Measurements from ENCODE around the gene DHX58. TPM values are rescaled to one million over a fixed set of nuclear protein-coding genes. Genes with fewer than 3 reads are reported as not detected.
A peak's percentile ranks its signal among the peaks of the same experiment; 100 is the strongest.

Gene DHX58
- total RNA-seq, 1 experiment from 2014 or later = 2.1 TPM

GRCh38 chr17:42114118-42114517, 1.6 kb upstream of the DHX58 start:
- ChIA-PET CTCF (no interaction called here), POLR2A (ENCODE audit: low non-redundant PET) (no interaction called here)
- intact Hi-C loops (cut with micrococcal nuclease; ENCODE audit: unreplicated experiment) = no loop called here
- BruUV-seq (replicated peaks) = no TSS peak
- no peaks in the 10 kb centered on the region for H3K27me3 ChIP-seq (replicated peaks; ENCODE audit: insufficient read depth, low read depth, low read length, poor library complexity)
- H3K4me3 ChIP-seq (ENCODE audit: low read depth, low read length, poor library complexity, severe bottlenecking) = no peak overlapping the region
- TF ChIP-seq CTCF (conservative IDR thresholded peaks at IDR 0.05; ENCODE audit: low read depth, low read length) (no peak), EZH2 (IDR thresholded peaks at IDR 0.05; ENCODE audit: borderline replicate concordance, low read depth, low read length, poor library complexity, severe bottlenecking) (no peak)
- DNase-seq (ENCODE audit: low spot score) = no peak
- no peaks in the 10 kb centered on the region for H3K9me3 ChIP-seq (ENCODE audit: low read depth, low read length, poor library complexity, severe bottlenecking)
- H3K4me1 ChIP-seq (ENCODE audit: insufficient read depth, low read length, poor library complexity, severe bottlenecking) = no peaks in the 10 kb centered on the region
- H3K27ac ChIP-seq (ENCODE audit: low read depth, low read length, poor library complexity, severe bottlenecking) = no peak overlapping the region
- peaks cover 12% of the 10 kb centered on the region for H3K36me3 ChIP-seq (ENCODE audit: insufficient read depth, low read length, poor library complexity, severe bottlenecking)

- no peaks in the 10 kb centered on the region for H3K9me3 ChIP-seq (ENCODE audit: low read depth, low read length, poor library complexity, severe bottlenecking)
- CTCF ChIA-PET = no interaction called here
- TF ChIP-seq CTCF (conservative IDR thresholded peaks at IDR 0.05; ENCODE audit: low read depth, low read length) = no peak
- TF ChIP-seq EZH2 (IDR thresholded peaks at IDR 0.05; ENCODE audit: borderline replicate concordance, low read depth, low read length, poor library complexity, severe bottlenecking) = no peak
- no peaks in the 10 kb centered on the region for H3K27me3 ChIP-seq (replicated peaks; ENCODE audit: insufficient read depth, low read depth, low read length, poor library complexity)
- peaks cover 12% of the 10 kb centered on the region for H3K36me3 ChIP-seq (ENCODE audit: insufficient read depth, low read length, poor library complexity, severe bottlenecking)
- TSS peak; percentile 30 for BruUV-seq (replicated peaks)
- H3K27ac ChIP-seq (ENCODE audit: low read depth, low read length, poor library complexity, severe bottlenecking) = no peak overlapping the region
- no peak for DNase-seq (ENCODE audit: low spot score)
- H3K4me1 ChIP-seq (ENCODE audit: insufficient read depth, low read length, poor library complexity, severe bottlenecking) = no peaks in the 10 kb centered on the region
- POLR2A ChIA-PET (ENCODE audit: low non-redundant PET) = no interaction called here
- intact Hi-C loops (cut with micrococcal nuclease; ENCODE audit: unreplicated experiment) = no loop called here
- no peak overlapping the region for H3K4me3 ChIP-seq (ENCODE audit: low read depth, low read length, poor library complexity, severe bottlenecking)
These were observed 967 bp upstream of the DHX58 start for GRCh38 chr17:42113293-42114069.

GRCh38 chr17:42111871-42112551, 503 bp downstream of the DHX58 start:
- intact Hi-C loops (cut with micrococcal nuclease; ENCODE audit: unreplicated experiment) = no loop called here
- Histone ChIP-seq H3K9me3 (ENCODE audit: low read depth, low read length, poor library complexity, severe bottlenecking) (no peaks in the 10 kb centered on the region), H3K36me3 (ENCODE audit: insufficient read depth, low read length, poor library complexity, severe bottlenecking) (peaks cover 10% of the 10 kb centered on the region), H3K4me3 (ENCODE audit: low read depth, low read length, poor library complexity, severe bottlenecking) (peak overlapping the region; percentile 42), H3K27ac (ENCODE audit: low read depth, low read length, poor library complexity, severe bottlenecking) (no peak overlapping the region), H3K4me1 (ENCODE audit: insufficient read depth, low read length, poor library complexity, severe bottlenecking) (no peaks in the 10 kb centered on the region), H3K27me3 (replicated peaks; ENCODE audit: insufficient read depth, low read depth, low read length, poor library complexity) (no peaks in the 10 kb centered on the region)
- POLR2A ChIA-PET (ENCODE audit: low non-redundant PET) = no interaction called here
- BruUV-seq (replicated peaks) = no TSS peak
- TF ChIP-seq EZH2 (IDR thresholded peaks at IDR 0.05; ENCODE audit: borderline replicate concordance, low read depth, low read length, poor library complexity, severe bottlenecking) = no peak
- TF ChIP-seq CTCF (conservative IDR thresholded peaks at IDR 0.05; ENCODE audit: low read depth, low read length) = no peak
- DNase-seq (ENCODE audit: low spot score) = peak; percentile 11
- CTCF ChIA-PET = no interaction called here
